SK-N-SH treated with all-trans-retinoic acid at 6 μM for 48 hours (cell line): ENCODE measurements around the gene CLMN.

Experiments used
- ATAC-seq: fragments of 200-7000 bp; cut with Tn5 transposase; 3 replicates; pipeline ENCODE4 v1.9.1; 2020; ENCODE audit warnings: mild to moderate bottlenecking, moderate library complexity
- BACH2 ChIP-seq: fragments of 250-450 bp; sonication (Bioruptor Pico); IDR thresholded peaks from 2 replicates; pipeline ENCODE4 v1.9.0; 2021; ENCODE audit warnings: mild to moderate bottlenecking, borderline replicate concordance
- CSDC2 ChIP-seq: fragments of 250-450 bp; sonication (Bioruptor Pico); IDR thresholded peaks from 2 replicates; pipeline ENCODE4 v1.5.0; 2020; ENCODE audit warnings: mild to moderate bottlenecking, moderate library complexity
- ESRRG ChIP-seq: fragments of 250-450 bp; sonication (Bioruptor Pico); IDR thresholded peaks from 2 replicates; pipeline ENCODE4 v1.6.1; 2021; ENCODE audit warnings: mild to moderate bottlenecking
- ISL1 ChIP-seq: fragments of 250-450 bp; sonication (Bioruptor Pico); IDR thresholded peaks from 2 replicates; pipeline ENCODE4 v2.1.2; 2022; ENCODE audit warnings: mild to moderate bottlenecking, moderate library complexity
- OSR1 ChIP-seq: fragments of 250-450 bp; sonication (Bioruptor Pico); IDR thresholded peaks from 2 replicates; pipeline ENCODE4 v1.8.0; 2022; ENCODE audit warnings: moderate library complexity, mild to moderate bottlenecking, inconsistent platforms
- PATZ1 ChIP-seq: fragments of 250-450 bp; sonication (Bioruptor Pico); IDR thresholded peaks from 2 replicates; pipeline ENCODE4 v1.8.0; 2020; ENCODE audit warnings: mild to moderate bottlenecking, moderate library complexity, borderline replicate concordance
- POU6F1 ChIP-seq: fragments of 250-450 bp; sonication (Bioruptor Pico); IDR thresholded peaks from 2 replicates; pipeline ENCODE4 v1.8.0; 2021; ENCODE audit warnings: low read depth, mild to moderate bottlenecking, moderate library complexity, borderline replicate concordance
- PPARA ChIP-seq: fragments of 250-450 bp; sonication (Bioruptor Pico); IDR thresholded peaks from 2 replicates; pipeline ENCODE4 v1.5.0; 2020; ENCODE audit warnings: mild to moderate bottlenecking, borderline replicate concordance
- RARB ChIP-seq: fragments of 250-450 bp; sonication (Bioruptor Pico); IDR thresholded peaks from 2 replicates; pipeline ENCODE4 v1.8.0; 2021; ENCODE audit warnings: mild to moderate bottlenecking, moderate library complexity
- SNAI2 ChIP-seq: fragments of 250-450 bp; sonication (Bioruptor Pico); IDR thresholded peaks from 2 replicates; pipeline ENCODE4 v1.5.0; 2020; ENCODE audit warnings: mild to moderate bottlenecking, moderate library complexity
- TCF4 ChIP-seq: fragments of 250-450 bp; sonication (Bioruptor Pico); IDR thresholded peaks from 2 replicates; pipeline ENCODE4 v1.8.0; 2021; ENCODE audit warnings: mild to moderate bottlenecking, moderate library complexity, borderline replicate concordance
- TOX ChIP-seq: fragments of 250-450 bp; sonication (Bioruptor Pico); IDR thresholded peaks from 2 replicates; pipeline ENCODE4 v1.8.0; 2021; ENCODE audit warnings: mild to moderate bottlenecking, moderate library complexity, borderline replicate concordance
- TSHZ2 ChIP-seq: fragments of 250-450 bp; sonication (Bioruptor Pico); IDR thresholded peaks from 2 replicates; pipeline ENCODE4 v1.5.0; 2020; ENCODE audit warnings: mild to moderate bottlenecking, moderate library complexity
- ZC3H10 ChIP-seq: fragments of 250-450 bp; sonication (Bioruptor Pico); IDR thresholded peaks from 2 replicates; pipeline ENCODE4 v1.5.1; 2021; ENCODE audit warnings: mild to moderate bottlenecking, moderate library complexity
- ZFP3 ChIP-seq: fragments of 250-450 bp; sonication (Bioruptor Pico); IDR thresholded peaks from 2 replicates; pipeline ENCODE4 v1.5.0; 2020; ENCODE audit warnings: mild to moderate bottlenecking, moderate library complexity
- ZFP30 ChIP-seq: fragments of 450-650 bp; formaldehyde crosslinking; IDR thresholded peaks from 2 replicates; pipeline ENCODE4 v1.5.0; 2022; ENCODE audit warnings: mild to moderate bottlenecking, moderate library complexity
- ZNF565 ChIP-seq: fragments of 450-650 bp; formaldehyde crosslinking; conservative IDR thresholded peaks from 2 replicates; pipeline ENCODE4 v1.5.0; 2020; ENCODE audit warnings: low read depth, mild to moderate bottlenecking, moderate library complexity
- ZNF8 ChIP-seq: fragments of 450-650 bp; formaldehyde crosslinking; IDR thresholded peaks from 2 replicates; pipeline ENCODE4 v1.5.0; 2020; ENCODE audit warnings: mild to moderate bottlenecking, moderate library complexity
- TF ChIP-seq, protein P1 (sequence below): fragments of 250-450 bp; sonication (Bioruptor Pico); IDR thresholded peaks from 2 replicates; pipeline ENCODE4 v1.5.1; 2021; ENCODE audit warnings: mild to moderate bottlenecking, moderate library complexity
- TF ChIP-seq, protein P2 (sequence below): fragments of 250-450 bp; sonication (Bioruptor Pico); IDR thresholded peaks from 2 replicates; pipeline ENCODE4 v1.5.1; 2020; ENCODE audit warnings: low read depth, mild to moderate bottlenecking, moderate library complexity

The CLMN gene

DNA sequence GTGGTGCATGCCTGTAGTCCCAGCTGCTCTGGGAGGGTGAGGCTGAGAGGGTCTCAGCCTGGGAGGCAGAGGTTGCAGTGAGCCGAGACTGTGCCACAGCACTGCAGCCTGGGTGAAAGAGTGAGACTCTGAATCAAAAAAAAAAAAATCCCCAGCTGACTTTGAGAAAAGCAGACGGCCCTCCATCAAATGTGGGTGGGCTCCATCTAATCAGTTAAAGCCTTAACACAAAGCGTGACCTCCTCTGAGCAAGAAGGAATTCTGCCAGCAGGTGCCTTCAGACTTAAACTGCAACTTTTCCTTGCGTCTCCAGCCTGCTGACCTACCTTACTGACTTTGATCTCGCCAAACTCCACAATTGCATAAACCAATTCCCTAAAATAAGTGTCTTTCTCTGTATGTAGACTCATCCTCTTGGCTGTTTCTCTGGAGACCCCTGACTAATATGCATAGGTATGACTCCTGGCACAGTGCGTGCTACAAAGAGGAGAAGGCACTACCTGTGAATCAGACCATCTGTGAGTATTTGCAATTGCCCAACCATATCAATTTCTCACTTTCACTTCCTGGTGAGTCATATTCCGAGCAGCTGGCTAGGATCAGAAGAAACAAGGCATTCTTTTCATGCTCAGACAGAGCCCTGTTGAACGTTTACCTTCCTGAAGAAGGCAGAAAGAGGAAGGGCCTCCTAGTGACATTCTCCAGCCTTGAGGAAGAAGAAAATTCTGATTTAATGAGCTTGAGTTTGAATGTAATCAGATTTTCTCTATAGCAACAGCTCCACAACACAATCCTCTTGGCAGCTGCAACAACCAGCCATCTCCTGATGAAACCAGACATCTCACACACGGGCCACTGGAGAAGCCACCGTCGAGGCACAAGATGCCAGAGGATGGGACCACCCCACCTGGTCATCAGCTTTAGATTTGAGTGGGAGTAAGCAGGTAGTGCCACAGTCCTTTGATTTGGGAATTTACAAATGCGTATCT is 54.3 kb downstream of the CLMN start:
- ATAC-seq, result peak; percentile 96
- TF ChIP-seq OSR1 (CRISPR knock-in tag) (no peak), TCF4 (CRISPR knock-in tag) (peak; percentile 91), TOX (peak; percentile 87), RARB (no peak), ESRRG (CRISPR knock-in tag) (0 out of 2 replicates have a peak, but pooled peaks have one; percentile 32), BACH2 (CRISPR knock-in tag) (no peak), POU6F1 (peak; percentile 67; the same call in 1 of the 2 replicates), ZC3H10 (CRISPR knock-in tag) (peak; percentile 66; the same call in 1 of the 2 replicates), PPARA (no peak), TSHZ2 (CRISPR knock-in tag) (peak; percentile 62; the same call in 1 of the 2 replicates), PATZ1 (CRISPR knock-in tag) (peak; percentile 81; the same call in 1 of the 2 replicates), SNAI2 (CRISPR knock-in tag) (0 out of 2 replicates have a peak, but pooled peaks have one; percentile 75), ZFP3 (peak; percentile 49; the same call in 1 of the 2 replicates), ZNF8 (CRISPR knock-in tag) (0 out of 2 replicates have a peak, but pooled peaks have one; percentile 2), ISL1 (peak; percentile 89)
- TF ChIP-seq, protein P1, sequence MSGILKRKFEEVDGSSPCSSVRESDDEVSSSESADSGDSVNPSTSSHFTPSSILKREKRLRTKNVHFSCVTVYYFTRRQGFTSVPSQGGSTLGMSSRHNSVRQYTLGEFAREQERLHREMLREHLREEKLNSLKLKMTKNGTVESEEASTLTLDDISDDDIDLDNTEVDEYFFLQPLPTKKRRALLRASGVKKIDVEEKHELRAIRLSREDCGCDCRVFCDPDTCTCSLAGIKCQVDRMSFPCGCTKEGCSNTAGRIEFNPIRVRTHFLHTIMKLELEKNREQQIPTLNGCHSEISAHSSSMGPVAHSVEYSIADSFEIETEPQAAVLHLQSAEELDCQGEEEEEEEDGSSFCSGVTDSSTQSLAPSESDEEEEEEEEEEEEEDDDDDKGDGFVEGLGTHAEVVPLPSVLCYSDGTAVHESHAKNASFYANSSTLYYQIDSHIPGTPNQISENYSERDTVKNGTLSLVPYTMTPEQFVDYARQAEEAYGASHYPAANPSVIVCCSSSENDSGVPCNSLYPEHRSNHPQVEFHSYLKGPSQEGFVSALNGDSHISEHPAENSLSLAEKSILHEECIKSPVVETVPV (CRISPR knock-in tag), result peak; percentile 80; the same call in 1 of the 2 replicates
- TF ChIP-seq, protein P2, sequence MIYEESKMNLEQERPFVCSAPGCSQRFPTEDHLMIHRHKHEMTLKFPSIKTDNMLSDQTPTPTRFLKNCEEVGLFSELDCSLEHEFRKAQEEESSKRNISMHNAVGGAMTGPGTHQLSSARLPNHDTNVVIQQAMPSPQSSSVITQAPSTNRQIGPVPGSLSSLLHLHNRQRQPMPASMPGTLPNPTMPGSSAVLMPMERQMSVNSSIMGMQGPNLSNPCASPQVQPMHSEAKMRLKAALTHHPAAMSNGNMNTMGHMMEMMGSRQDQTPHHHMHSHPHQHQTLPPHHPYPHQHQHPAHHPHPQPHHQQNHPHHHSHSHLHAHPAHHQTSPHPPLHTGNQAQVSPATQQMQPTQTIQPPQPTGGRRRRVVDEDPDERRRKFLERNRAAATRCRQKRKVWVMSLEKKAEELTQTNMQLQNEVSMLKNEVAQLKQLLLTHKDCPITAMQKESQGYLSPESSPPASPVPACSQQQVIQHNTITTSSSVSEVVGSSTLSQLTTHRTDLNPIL, result peak; percentile 76

DNA sequence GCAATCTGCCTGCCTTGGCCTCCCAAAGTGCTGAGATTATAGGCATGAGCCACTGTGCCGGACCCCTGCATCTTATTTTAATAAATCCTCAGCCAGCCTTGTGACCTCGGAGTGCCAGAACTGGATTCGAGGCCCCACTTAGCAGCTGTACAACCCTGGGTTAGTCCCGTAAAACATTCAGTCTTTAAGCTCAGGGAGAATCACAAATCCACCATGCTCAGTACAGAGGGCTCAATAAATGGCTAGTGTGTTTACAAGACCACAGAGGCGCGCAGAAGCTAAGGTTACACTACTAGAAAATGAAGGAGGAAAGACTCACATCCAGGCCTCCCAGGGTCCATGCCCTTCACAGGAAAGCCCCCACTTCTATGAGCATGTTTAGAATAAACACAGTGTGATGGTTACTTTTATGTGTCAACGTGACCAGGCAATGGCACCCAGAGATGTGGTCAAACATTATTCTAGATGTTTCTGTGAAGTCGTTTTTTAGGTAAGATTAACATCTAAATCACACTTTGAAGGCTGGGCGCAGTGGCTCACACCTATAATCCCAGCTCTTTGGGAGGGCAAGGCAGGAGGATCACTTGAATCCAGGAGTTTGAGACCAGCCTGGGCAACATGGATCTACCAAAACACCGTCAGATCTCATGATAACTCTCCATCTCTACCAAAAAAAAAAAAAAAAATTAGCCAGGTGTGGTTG is 55.3 kb downstream of the CLMN start:
- no peak for ATAC-seq
- TF ChIP-seq ZFP3 (no peak), ZFP30 (CRISPR knock-in tag) (no peak), PPARA (no peak), CSDC2 (CRISPR knock-in tag) (no peak), ZC3H10 (CRISPR knock-in tag) (no peak), PATZ1 (CRISPR knock-in tag) (no peak), ZNF8 (CRISPR knock-in tag) (no peak), ZNF565 (CRISPR knock-in tag) (no peak), TSHZ2 (CRISPR knock-in tag) (no peak), OSR1 (CRISPR knock-in tag) (no peak)
- TF ChIP-seq, protein P2, result no peak
